ENCODE data around the gene UBXN10. TPM values are rescaled to one million over a fixed set of nuclear protein-coding genes. Genes with fewer than 3 reads are reported as not detected.

The UBXN10 gene
- total and polyA plus RNA-seq, 9 donors, result 0.20 to 28.0 (median 1.5) TPM

GRCh38 chr1:20233394-20233793 lies 47.5 kb downstream of the UBXN10 start:
- Histone ChIP-seq H3K27me3 (no peaks in the 10 kb centered on the region), H3K4me3 (no peak overlapping the region), H3K27ac (no peak overlapping the region), H3K36me3 (no peaks in the 10 kb centered on the region), H3K9me3 (no peaks in the 10 kb centered on the region), H3K4me1 (ENCODE audit: insufficient read depth) (no peaks in the 10 kb centered on the region)
- DNase-seq, result no peak
- WGBS, 3 donors, result 31 to 42% (median 38%) methylated on average over 3 of the region's 3 CpGs
- intact Hi-C loops (cut with DNase I), result no loop called here
- no peak for TF ChIP-seq CTCF (IDR thresholded peaks at IDR 0.05)
- no peak for TF ChIP-seq EP300 (IDR thresholded peaks at IDR 0.05)
- TF ChIP-seq POLR2A (IDR thresholded peaks at IDR 0.05), result no peak

GRCh38 chr1:20233866-20234265 lies 48.0 kb downstream of the UBXN10 start:
- Histone ChIP-seq H3K4me1 (ENCODE audit: insufficient read depth) (no peaks in the 10 kb centered on the region), H3K27ac (no peak overlapping the region), H3K9me3 (no peaks in the 10 kb centered on the region), H3K4me3 (no peak overlapping the region), H3K36me3 (no peaks in the 10 kb centered on the region), H3K27me3 (no peaks in the 10 kb centered on the region)
- no peak for TF ChIP-seq CTCF (IDR thresholded peaks at IDR 0.05)
- TF ChIP-seq POLR2A (IDR thresholded peaks at IDR 0.05), result no peak
- no peak for DNase-seq
- intact Hi-C loops (cut with DNase I), result no loop called here
- 8 to 16% (median 13%) methylated on average over 6 of the region's 6 CpGs for WGBS, 3 donors

GRCh38 chr1:20234788-20235535 lies 49.1 kb downstream of the UBXN10 start:
- intact Hi-C loops (cut with DNase I), result no loop called here
- no peaks in the 10 kb centered on the region for H3K27me3 ChIP-seq
- TF ChIP-seq CTCF (IDR thresholded peaks at IDR 0.05) (no peak), EP300 (IDR thresholded peaks at IDR 0.05) (no peak), POLR2A (IDR thresholded peaks at IDR 0.05) (no peak)

GRCh38 chr1:20237646-20238045 lies 51.8 kb downstream of the UBXN10 start:
- intact Hi-C loops (cut with DNase I), result no loop called here
- no peak for DNase-seq
- no peaks in the 10 kb centered on the region for H3K4me1 ChIP-seq (ENCODE audit: insufficient read depth)
- no peak overlapping the region for H3K4me3 ChIP-seq
- H3K9me3 ChIP-seq, result no peaks in the 10 kb centered on the region
- no peaks in the 10 kb centered on the region for H3K27me3 ChIP-seq
- H3K36me3 ChIP-seq, result no peaks in the 10 kb centered on the region
- TF ChIP-seq CTCF (IDR thresholded peaks at IDR 0.05) (no peak), POLR2A (IDR thresholded peaks at IDR 0.05) (no peak), EP300 (IDR thresholded peaks at IDR 0.05) (no peak)
- H3K27ac ChIP-seq, result no peak overlapping the region
- WGBS, 3 donors, result 35 to 55% (median 39%) methylated on average over 6 of the region's 6 CpGs

More at GRCh38 chr1:20234788-20235535, 49.1 kb downstream of the UBXN10 start:
- DNase-seq, result no peak
- H3K27ac ChIP-seq, result no peak overlapping the region
- WGBS, 3 donors, result 58 to 69% (median 60%) methylated on average over 6 of the region's 6 CpGs
- H3K9me3 ChIP-seq, result no peaks in the 10 kb centered on the region
- H3K4me3 ChIP-seq, result no peak overlapping the region
- no peaks in the 10 kb centered on the region for H3K36me3 ChIP-seq
- no peaks in the 10 kb centered on the region for H3K4me1 ChIP-seq (ENCODE audit: insufficient read depth)
